ENCODE data around the gene IL1RAPL2. TPM values are rescaled to one million over a fixed set of nuclear protein-coding genes. Genes with fewer than 3 reads are reported as not detected.

The IL1RAPL2 gene
- total and polyA plus RNA-seq, 2 of the 4 experiments (the other 2 are of a cell fraction) = 0.03 TPM; not detected in 1

- Histone ChIP-seq H3K36me3 (ENCODE audit: control insufficient read depth, insufficient read depth, low read length) (no peaks in the 10 kb centered on the region), H3K9me3 (ENCODE audit: control insufficient read depth, insufficient read depth, low read length) (no peaks in the 10 kb centered on the region), H3K4me1 (ENCODE audit: control insufficient read depth, insufficient read depth, low read length) (no peaks in the 10 kb centered on the region), H2BK120ac (ENCODE audit: low read depth, low read length) (no peak overlapping the region), H3K79me1 (ENCODE audit: low read depth in 1 of 2, low read length in 2 of 2) (no peaks in the 10 kb centered on the region), H4K91ac (ENCODE audit: insufficient read depth, low read depth, low read length) (no peak overlapping the region), H3K27me3 (ENCODE audit: control insufficient read depth, insufficient read depth, low read length) (no peaks in the 10 kb centered on the region), H3K4me3 (ENCODE audit: insufficient read depth, low read depth, low read length) (no peak overlapping the region), H2BK20ac (ENCODE audit: low read depth, low read length) (no peak overlapping the region), H2AK5ac (ENCODE audit: low read depth, low read length) (no peak overlapping the region), H3K4ac (ENCODE audit: low read depth, low read length) (no peak overlapping the region), H3K56ac (ENCODE audit: extremely low read depth, insufficient read depth, low read length) (no peak overlapping the region), H4K20me1 (ENCODE audit: insufficient read depth, low read length) (no peaks in the 10 kb centered on the region), H3K4me2 (ENCODE audit: low read depth, low read length) (no peak overlapping the region), H3K14ac (replicated peaks; ENCODE audit: low read depth, low read length) (no peak overlapping the region), H3K9me1 (ENCODE audit: insufficient read depth, low read length) (no peaks in the 10 kb centered on the region), H2BK15ac (ENCODE audit: low read depth, low read length) (no peak overlapping the region), H2BK5ac (ENCODE audit: low read depth, low read length, poor library complexity, severe bottlenecking) (no peak overlapping the region), H2AK9ac (replicated peaks; ENCODE audit: low read depth, low read length, poor library complexity) (no peak overlapping the region), H3K18ac (ENCODE audit: low read depth, low read length) (no peak overlapping the region), H4K5ac (ENCODE audit: low read depth, low read length) (no peak overlapping the region), H4K8ac (ENCODE audit: low read depth in 2 of 2, low read length in 2 of 2) (no peak overlapping the region), H3K27ac (ENCODE audit: insufficient read depth, low read length) (no peak overlapping the region), H3K23ac (ENCODE audit: low read depth, low read length) (no peak overlapping the region), H2AFZ (replicated peaks; ENCODE audit: low read length, poor library complexity) (no peak overlapping the region), H3K9ac (ENCODE audit: low read depth, low read length) (no peak overlapping the region)
- no peak for TF ChIP-seq ELK1 (IDR thresholded peaks at IDR 0.05; ENCODE audit: borderline replicate concordance, low read depth, low read length)
- TF ChIP-seq POLR2A (IDR thresholded peaks at IDR 0.05; ENCODE audit: low read depth, low read length) = no peak
- no peak for TF ChIP-seq RAD21 (IDR thresholded peaks at IDR 0.05; ENCODE audit: low read length)
- TF ChIP-seq, protein P1, sequence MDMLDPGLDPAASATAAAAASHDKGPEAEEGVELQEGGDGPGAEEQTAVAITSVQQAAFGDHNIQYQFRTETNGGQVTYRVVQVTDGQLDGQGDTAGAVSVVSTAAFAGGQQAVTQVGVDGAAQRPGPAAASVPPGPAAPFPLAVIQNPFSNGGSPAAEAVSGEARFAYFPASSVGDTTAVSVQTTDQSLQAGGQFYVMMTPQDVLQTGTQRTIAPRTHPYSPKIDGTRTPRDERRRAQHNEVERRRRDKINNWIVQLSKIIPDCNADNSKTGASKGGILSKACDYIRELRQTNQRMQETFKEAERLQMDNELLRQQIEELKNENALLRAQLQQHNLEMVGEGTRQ (IDR thresholded peaks at IDR 0.05; ENCODE audit: low read depth, low read length) = no peak
- TF ChIP-seq CEBPB (IDR thresholded peaks at IDR 0.05; ENCODE audit: low read depth, low read length) = no peak
- TF ChIP-seq MXI1 (IDR thresholded peaks at IDR 0.05; ENCODE audit: borderline replicate concordance, low read depth, low read length) = no peak
- no peak for TF ChIP-seq SMC3 (IDR thresholded peaks at IDR 0.05; ENCODE audit: low read depth, low read length)
- no peak for TF ChIP-seq BHLHE40 (IDR thresholded peaks at IDR 0.05; ENCODE audit: low read depth, low read length)
- in situ Hi-C loops (cut with MboI; ENCODE audit: low sequenced_read_pairs) (no loop called here), dilution Hi-C loops (cut with HindIII; ENCODE audit: low sequenced_read_pairs, unreplicated experiment) (no loop called here), intact Hi-C loops (cut with micrococcal nuclease) (no loop called here)
- no peak for ATAC-seq (ENCODE audit: low read depth)
- DNase-seq = no peak
- ChIA-PET CTCF (no interaction called here), POLR2A (ENCODE audit: unreplicated experiment) (no interaction called here)
- no TSS peak for BruUV-seq (replicated peaks)
- no CpG with 5 or more reads among the region's 1 CpG for WGBS, 2 experiments (ENCODE audit: extremely low coverage in 2 of 2, insufficient read length in 1 of 2)
Observed at GRCh38 chrX:105477351-105477750, 911.4 kb downstream of the IL1RAPL2 start.
